ENCODE measurements around the gene POLE3.
"Not testable (repeated sequence)": the region's sequence is repeated elsewhere in the genome, so short reads cannot be mapped to it uniquely, and the experiment has no call there.

POLE3 gene, protein sequence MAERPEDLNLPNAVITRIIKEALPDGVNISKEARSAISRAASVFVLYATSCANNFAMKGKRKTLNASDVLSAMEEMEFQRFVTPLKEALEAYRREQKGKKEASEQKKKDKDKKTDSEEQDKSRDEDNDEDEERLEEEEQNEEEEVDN

DNA sequence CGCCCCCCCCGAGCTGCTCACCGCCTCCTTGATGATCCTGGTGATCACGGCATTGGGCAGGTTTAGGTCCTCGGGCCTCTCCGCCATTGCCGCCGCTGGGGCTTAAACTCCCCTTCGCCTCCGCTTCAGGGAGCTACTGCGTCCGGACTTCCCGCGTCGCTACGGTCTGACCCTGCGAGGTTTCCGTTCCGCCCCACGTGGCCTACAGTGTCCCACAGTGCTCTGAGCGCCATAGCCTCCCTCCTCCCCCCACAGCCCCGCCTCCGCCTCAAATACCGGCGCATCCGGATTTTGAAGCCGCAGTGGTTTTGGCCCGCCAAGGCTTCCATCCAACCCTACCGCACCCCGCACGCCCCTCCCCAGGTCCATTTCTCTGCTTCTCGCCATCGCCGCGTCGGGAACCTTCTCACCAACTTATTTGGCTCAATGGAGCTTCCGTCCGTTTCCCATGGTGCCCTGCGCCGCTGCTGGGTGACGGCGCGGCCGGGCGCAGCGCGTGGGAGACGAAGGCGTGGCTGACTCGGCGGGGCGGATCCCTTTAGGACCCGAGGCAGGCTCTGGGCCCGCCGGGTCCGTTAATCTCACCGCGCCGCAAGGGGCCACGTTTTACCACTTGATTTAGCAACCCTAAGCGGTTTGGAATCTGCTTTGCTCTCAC is at the start of gene POLE3, which contains the start of gene C9orf43:
POLE3 (minus strand) TSS at position 469 of the 658 bp plus-strand sequence; CDS start at position 87, 382 bp downstream.
C9orf43 (plus strand) TSS at position 541 of the 658 bp plus-strand sequence. CDS start 2,747 bp downstream, outside the sequence.
- peak; percentile 93 for DNase-seq (ENCODE audit: low read depth in 2 of 2)

DNA sequence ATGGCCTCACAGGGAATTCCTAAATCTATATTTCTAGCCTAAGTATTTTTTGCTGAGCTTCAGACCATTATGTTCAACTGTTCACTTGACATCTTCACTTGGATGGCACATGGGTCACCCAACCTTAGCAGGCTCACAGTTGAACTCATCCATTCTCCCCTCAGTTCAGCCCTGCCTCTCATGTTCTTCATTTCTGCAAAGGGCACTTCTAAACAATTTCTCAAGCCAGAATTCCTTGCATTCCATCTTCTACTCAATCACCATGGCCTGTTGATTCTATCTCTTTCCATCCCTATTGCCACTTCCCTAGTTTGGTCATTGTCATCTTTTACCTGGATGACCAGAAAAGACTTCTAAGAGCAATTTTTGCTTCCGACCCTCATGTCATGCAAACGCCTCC is 45.8 kb upstream of the POLE3 start:
- no peak for DNase-seq (ENCODE audit: low read depth in 2 of 2)

DNA sequence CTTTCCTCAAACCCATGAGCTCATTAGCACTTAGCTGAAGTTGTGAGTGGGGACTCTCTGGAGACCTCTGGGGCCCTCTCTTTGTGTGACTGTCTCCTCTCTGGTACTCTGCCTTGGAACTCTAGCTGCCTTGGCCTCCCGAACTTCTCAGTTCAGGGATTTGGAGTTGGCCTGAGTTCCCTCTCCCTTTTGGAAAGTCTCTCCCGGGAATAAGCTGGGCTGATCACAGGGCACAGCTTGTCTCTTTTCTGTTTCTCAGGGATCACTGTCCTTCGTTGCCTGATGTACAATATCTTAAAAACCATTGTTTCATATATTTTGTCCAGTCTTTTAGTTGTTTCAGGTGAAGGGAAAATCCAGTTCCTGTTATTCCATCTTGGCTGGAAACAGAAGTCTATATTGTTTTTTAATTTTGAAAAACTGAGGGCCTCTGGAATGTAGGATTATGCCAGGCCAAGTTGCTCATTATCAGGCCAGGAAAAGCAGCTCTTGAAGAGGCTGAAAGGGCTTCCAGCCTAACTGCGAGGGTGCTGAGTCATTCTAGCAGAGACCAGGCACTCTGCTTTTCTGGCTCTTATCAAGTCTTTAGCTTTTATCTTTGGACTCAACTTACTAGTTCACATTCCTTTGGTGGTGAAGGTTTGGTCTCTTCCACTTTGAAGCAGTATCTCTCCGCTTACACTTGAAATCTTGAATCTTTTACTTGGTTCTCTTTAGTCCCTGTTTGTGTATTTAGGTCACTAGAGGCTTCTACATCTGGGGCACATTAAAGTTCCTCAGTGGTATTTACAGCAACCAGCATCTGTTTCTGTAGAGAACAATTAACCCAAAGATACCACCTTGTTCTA is 44.7 kb upstream of the POLE3 start:
- DNase-seq (ENCODE audit: low read depth in 2 of 2) = no peak

DNA sequence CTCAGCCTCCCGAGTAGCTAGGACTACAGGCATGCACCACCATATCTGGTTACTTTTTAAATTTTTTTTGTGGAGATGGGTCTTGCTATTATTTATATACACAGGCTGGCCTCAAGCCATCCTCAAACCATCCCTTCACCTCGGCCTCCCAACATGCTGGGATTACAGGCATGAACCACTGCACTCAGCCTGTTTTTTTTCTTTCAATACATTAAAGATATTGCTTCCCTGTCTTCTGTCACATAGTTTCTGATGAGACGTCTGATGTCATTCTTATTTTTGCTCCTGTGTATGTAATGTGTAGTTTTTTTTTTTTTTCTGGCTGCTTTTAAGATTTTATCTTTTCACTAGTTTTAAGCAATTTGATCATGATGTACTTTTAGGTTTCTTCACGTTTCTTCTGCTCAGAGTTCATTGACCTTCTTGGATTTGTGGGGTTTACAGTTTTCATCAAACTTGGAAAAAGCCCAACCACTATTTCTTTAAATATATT is 41.7 kb upstream of the POLE3 start:
- DNase-seq (ENCODE audit: low read depth in 2 of 2) = no peak

DNA sequence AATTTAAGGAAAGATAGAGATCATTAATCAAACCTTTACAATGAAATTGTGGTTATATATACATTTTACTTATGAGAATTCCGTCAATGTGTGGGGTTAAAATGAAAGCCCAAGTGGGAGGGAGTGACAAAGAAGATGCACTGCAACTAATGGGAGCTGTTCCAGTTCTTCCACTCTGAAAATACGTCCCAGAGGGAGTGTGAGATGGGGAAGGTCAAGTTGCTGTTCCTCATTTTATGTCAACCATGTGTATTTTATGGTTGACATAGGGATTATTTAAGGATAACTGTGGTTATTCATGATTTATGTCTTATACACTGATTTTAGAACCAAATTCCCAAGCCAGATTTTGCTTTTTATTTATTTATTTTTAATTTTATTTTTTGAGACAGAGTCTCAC is 38.9 kb upstream of the POLE3 start:
- no peak for DNase-seq (ENCODE audit: low read depth in 2 of 2)

DNA sequence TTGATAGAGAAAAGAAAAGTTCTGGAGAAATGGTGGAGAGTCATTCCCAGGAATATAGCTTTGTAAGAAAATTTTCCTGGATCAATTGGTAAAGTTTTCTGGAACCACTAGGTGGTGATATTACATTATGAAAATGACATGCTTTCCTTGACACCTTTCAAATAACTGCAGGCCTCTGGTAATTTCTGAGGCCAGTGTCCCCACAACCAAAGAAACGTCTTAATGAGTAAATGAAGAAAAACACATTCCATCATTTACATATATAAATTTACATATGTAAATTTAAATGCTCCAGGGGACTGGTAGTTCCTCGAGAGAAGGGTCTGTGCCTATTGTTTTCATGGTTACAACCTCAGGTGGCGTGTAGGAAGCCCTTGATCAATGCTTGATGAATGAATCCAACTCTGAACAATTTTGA is 35.9 kb upstream of the POLE3 start:
- no peak for DNase-seq (ENCODE audit: low read depth in 2 of 2)

DNA sequence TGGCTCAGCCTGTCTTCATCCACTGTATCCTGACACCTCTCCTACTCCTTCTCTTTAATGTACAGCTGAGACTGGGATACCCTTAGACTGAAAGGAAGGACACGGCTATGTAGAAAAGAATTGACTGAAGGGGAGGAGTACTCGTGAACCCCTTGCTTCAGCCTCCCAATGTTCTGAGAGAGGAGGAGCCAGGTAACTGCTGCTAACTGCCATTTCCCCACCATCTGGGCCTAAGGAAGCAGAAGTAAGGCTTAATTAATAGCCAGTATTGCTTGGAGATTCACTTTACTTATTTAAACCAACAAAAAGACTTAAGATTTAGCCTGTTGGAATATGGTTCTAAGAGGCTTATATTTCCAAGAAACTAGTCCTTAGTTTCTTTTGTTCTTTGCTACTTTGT is 34.3 kb upstream of the POLE3 start:
- no peak for DNase-seq (ENCODE audit: low read depth in 2 of 2)

DNA sequence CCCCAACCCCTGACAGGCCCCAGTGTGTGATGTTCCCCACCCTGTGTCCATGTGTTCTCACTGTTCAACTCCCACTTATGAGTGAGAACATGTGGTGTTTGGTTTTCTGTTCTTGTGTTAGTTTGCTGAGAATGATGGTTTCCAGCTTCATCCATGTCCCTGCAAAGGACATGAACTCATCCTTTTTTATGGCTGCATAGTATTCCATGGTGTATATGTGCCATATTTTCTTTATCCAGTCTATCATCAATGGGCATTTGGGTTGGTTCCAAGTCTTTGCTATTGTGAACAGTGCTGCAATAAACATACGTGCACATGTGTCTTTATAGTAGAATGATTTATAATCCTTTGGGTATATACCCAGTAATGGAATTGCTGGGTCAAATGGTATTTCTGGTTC is 27.2 kb upstream of the POLE3 start:
- not testable (repeated sequence) for DNase-seq (ENCODE audit: low read depth in 2 of 2)

DNA sequence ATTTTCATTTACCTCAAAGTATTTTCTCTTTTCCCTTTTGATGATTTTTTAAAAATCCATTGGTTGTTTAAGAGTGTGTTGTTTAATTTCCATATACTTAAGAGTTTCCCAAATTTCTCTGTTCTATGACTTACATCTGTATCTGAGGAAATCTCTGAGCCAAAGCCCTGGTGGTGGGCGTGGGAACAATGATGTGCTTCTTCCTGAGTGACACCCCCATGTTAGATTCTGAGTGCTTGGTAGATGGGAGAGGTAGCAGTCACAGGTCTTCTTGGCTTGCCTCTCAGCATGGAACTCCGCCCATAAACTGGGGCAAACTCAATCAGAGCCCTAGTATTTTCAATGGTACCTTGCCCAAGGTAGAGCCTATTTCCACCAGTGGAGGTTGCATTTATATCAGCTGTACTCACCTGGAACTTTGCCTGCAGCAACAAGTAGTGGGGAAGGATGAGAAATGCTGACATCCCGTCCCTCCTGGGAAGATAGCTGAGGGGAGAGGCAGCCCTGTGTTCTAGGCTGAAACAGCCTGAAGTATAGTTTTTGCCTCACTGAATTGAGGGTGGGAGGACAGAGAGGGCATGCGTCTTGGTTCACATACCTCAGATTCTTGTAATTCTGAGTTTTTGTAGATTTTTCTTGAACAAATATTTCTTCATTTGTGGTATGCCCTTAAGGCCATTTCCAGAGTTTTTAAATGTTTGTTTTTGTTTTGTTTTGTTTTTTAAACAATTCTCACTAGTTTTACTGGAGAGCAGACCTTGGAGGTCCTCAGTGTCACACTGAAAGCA is 26.4 kb upstream of the POLE3 start:
- no peak for DNase-seq (ENCODE audit: low read depth in 2 of 2)

DNA sequence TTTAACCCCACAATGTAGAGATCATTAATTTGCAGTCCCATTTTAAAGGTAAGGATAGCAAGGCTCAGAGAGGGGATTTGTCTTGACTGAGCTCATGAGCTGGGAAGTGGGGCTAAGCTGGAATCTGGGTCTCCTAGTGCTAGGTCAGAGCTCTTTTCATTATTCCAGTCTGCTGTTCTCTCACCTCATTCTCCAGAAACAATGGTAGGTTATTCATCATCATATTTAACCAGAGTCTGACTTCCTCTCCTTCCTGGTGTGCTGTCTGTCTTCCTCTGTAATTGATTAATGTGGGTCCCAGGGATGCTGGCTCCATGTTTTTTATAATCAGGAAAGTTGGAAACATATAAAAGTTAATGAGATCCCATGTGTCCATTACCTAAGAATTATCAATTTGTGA is 20.7 kb upstream of the POLE3 start:
- no peak for DNase-seq (ENCODE audit: low read depth in 2 of 2)

DNA sequence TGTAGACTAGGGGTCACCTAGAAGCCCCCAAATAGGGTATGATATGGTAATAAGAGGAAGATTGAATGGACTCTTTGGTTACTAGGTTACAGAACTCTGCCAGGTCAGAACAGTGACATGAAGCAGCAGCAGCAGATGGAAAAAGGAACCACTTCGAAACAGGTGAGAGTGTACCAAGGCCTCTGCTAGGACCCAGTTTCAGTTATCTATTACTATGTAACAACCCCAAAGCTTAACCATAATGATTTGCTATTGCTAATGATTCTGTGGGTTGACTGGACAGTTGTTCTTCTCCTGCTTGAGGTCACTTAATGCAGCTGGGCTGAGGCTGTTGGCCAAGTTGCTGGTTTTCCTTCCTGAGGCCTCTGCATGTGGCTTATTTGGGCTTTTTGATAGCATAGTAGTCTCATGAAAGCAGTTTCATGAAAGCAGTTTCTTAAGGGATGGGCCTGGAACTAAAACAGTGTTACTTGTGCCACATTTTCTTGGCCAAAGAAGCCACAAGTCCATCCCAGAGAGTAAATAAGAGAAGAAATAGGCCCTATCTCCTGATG is 17.7 kb upstream of the POLE3 start:
- no peak for DNase-seq (ENCODE audit: low read depth in 2 of 2)

DNA sequence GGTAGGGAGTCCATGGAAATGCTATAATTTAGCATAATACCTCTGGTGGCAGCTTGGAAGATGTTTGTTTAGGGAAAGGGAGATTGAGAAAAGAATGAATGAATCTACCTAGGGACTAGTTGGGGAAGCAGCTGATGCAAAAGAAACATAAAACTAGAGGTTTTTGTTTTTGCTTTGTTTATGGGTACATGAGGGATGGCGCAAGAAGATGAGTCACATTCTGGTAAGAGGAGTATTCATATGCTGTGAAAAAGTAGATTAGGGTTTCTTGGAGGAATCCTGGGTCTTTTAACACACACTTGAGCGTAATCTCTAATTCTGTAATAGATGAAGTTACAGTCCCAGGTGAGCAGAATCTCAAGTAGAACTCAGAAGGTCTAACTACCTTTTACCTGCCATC is 17.2 kb upstream of the POLE3 start:
- no peak for DNase-seq (ENCODE audit: low read depth in 2 of 2)

DNA sequence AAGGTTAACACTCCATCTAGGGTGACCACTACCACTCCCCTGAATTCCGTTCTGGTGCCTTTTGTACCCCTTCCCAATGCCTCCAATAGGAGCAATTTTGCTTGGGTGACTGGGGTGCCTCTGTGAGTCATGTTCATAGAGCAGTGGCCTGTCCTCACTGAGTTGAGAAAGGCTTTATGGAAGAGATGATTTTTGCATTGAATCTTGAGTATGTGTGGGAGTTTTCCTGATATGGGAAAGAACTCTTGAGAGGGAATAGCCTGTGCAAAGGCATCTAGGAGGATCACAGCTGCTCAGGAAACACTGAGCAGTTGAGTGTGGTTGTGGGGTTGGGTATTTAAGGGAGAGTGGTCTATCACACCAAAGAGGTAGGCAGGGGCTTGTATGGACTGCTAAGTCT is 16.2 kb upstream of the POLE3 start:
- DNase-seq (ENCODE audit: low read depth in 2 of 2) = no peak

DNA sequence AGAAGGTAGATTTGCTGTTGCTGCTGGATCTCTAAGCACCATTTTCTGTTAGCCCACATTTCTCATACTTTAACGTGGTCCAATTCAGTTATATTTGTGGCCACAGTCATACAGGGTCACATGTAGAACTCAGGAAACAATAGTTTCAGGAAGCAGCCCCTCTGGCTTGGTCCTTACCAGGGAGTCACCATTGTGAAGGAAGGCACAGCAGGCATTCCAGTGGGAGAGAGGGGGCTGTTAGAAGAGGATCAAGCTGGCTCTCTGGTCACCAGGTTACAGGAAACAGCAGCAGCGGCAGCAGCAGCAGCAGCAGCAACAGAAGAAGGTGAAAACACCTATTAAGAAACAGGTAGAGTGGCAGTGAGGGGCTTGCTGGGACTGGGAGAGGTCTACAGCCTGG is 14.6 kb upstream of the POLE3 start:
- DNase-seq (ENCODE audit: low read depth in 2 of 2) = no peak

DNA sequence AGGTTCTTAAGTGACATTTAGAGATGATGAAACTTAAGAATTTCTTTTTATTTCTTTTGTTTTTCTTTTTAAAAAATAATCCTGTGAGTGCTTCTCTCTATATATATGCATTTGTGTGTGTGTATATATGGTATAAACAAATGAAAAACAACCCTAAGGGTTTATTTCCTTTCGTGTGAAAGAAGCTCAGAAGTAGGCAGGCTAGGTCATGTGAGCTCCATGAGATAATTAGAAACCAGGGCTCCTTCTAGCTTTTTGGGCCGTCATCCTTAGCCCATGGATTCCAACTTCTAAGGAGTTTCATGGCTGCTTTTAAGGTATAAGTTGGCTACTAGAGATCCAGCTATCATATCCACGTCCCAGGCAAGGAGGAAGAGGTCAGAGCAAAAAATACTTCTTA is 11.3 kb upstream of the POLE3 start:
- DNase-seq (ENCODE audit: low read depth in 2 of 2) = no peak

DNA sequence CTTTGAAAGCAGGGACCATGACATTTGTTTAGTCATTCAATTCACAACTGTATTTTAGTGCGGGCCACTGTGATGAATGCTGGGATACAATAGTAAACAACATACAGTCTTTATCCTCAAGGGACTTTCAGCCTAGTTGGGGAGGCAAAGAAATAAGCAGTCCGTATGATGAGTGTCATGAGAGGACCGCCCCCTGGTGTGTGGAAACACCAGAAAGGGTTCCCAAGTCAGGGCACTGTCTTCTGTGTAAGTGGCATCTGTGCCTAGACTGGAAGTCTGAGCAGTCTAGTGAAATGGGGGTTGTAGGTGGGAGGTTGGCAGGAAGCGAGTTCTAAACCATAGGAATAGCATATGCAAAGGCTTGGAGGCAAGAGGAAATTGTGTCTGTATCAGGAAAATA is 6.9 kb upstream of the POLE3 start:
- DNase-seq (ENCODE audit: low read depth in 2 of 2) = no peak

DNA sequence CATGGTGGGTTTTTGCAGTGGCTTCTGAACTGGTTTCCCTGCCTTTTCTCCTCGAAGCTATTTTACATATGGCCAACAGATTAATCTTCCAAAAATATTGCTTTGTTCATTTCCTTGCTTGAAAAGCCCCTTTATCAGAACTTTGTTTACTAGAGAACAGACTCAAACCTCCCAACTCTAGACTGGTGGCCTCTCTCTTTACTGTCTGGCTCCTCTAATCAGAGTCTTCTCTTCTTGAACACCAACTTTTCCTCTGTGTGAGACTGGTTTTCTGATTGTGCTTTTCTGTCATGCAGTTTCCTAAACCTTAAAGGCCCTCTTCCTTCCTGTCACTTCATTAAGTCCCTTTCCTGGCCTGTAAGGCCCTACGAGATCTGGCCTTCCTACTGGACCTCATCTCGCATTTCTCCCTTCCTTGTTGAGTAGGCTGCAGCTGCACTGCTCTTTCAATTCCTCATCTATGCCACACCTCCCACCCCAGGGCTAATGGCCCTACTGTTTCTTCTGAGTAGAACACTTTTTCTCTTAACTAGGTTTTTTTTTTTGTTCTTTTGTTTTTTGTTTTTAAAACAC is 5.8 kb upstream of the POLE3 start:
- DNase-seq (ENCODE audit: low read depth in 2 of 2) = no peak

DNA sequence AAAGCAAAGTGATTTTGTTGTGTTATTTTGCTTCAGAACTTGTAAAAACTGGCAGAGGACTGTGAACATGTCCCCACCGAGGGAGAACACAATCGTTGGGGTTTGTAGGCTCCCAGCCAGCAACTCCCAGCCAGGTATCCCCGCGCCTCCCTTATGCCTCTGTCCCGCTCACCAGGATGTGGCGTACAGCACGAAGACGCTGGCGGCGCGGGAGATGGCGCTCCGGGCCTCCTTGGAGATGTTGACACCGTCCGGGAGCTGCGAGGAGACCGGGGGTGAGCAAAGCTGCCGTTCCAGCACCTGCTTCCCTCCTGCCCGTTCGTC is 630 bp downstream of the POLE3 start:
- no peak for DNase-seq (ENCODE audit: low read depth in 2 of 2)

DNA sequence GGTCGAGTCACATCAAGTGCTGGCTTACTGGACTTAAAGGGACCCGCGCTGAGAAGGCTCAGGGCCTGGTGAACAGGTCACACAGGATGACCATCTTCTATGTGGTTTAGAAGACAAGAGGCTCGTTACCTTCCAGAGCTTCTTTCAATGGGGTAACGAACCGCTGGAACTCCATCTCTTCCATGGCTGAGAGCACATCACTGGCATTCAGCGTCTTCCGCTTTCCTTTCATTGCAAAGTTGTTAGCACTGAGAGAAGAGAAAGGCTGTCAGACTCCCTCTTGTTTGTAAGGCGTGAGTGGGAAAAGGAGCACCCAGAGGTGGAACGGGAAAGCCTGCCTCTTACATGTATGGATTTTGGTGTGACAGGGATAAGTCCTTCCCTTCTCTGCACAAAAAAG is 994 bp downstream of the POLE3 start:
- no peak for DNase-seq (ENCODE audit: low read depth in 2 of 2)

DNA sequence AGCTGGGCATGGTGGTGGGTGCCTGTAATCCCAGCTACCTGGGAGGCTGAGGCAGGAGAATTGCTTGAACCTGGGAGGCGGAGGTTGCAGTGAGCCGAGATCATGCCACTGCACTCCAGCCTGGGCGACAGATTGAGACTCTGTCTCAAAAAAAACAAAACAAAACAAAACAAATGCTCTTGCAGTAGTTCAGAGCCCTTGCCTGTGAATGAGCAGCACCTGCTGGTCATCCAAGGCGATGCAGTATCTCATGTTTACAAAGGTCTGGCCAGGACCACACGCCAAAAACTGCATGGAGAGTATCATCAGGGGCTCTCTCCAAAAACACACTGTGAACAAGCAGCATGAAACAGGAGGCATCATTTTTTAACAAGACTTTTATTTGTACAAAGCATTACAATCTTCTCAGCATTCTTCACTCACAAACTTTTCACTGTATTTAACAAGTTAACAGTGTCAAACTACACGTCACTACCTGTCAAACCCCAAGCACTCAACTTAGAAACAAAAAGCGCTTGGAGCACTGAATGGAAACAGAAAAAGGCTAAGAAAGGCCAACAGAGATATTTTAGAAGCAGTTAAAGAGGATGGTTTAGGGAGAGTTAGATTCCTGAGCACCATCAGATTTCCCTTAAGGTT is 3.5 kb downstream of the POLE3 start:
- peak; percentile 18 to 33 for DNase-seq (ENCODE audit: low read depth in 2 of 2)

DNA sequence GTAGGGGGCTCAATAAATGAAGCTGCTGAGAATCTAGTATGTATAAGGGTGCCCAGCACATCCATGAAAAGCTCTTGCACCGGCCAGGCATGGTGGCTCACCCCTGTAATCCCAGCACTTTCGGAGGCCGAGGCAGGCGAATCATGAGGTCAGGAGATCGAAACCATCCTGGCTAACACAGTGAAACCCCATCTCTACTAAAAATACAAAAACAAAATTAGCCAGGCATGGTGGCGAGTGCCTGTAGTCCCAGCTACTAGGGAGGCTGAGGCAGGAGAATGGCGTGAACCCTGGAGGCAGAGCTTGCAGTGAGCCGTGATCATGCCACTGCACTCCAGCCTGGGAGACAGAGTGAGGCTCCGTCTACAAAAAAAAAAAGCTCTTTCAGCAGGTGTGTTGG is 4.1 kb downstream of the POLE3 start:
- not testable (repeated sequence) for DNase-seq (ENCODE audit: low read depth in 2 of 2)
